HG02884 (cell line): ENCODE data around the gene SIRT3.
"Not testable (repeated sequence)": the region's sequence is repeated elsewhere in the genome, so short reads cannot be mapped to it uniquely, and the experiment has no call there.

Source experiments
- ATAC-seq: cut with Tn5 transposase; IDR thresholded peaks from one replicate; pipeline ENCODE4 v1.9.1; 2021; ENCODE audit warnings: mild to moderate bottlenecking, moderate library complexity; ENCODE audit not compliant: unreplicated experiment

The SIRT3 gene

DNA sequence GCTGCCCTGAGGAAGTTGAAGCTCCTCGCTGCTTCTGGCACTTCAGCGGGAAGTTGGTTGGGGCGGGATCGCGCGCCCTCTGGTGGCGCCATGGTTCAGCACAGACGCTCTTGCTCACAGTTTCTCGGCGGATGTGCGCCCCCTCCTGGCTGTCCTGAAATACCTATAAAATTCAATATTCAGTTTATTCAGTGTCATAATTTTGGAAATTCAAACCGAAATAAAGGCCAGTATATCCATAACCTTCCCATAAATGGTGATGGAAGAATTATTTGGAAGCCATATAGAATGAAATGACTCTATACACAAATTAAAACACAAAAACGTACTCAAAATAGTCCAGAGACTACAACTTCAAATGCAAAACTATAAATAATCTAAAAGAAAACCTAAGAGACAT is 55.9 kb downstream of the SIRT3 start:
- ATAC-seq = not testable (repeated sequence)
